ENCODE data around the gene IL34. TPM values are rescaled to one million over a fixed set of nuclear protein-coding genes. Genes with fewer than 3 reads are reported as not detected.

Gene IL34
- total RNA-seq, 4 donors from 2014 or later: 0.38 to 1.3 (median 1.2) TPM

- ATAC-seq (ENCODE audit: low FRiP score) (no peak), DNase-seq (ENCODE audit: low spot score) (no peak)
- no peak for TF ChIP-seq CTCF (IDR thresholded peaks at IDR 0.05)
Observed at GRCh38 chr16:70701998-70702397, 55.6 kb downstream of the IL34 start.

GRCh38 chr16:70702624-70703023 is 56.3 kb downstream of the IL34 start:
- no peak for TF ChIP-seq CTCF (IDR thresholded peaks at IDR 0.05)
- ATAC-seq (ENCODE audit: low FRiP score): no peak
- no peak for DNase-seq (ENCODE audit: low spot score)

- DNase-seq (ENCODE audit: low spot score) (no peak), ATAC-seq (ENCODE audit: low FRiP score) (no peak)
- no peak for TF ChIP-seq CTCF (IDR thresholded peaks at IDR 0.05)
Observed at GRCh38 chr16:70703041-70703834, 56.9 kb downstream of the IL34 start.

- no peak for ATAC-seq (ENCODE audit: low FRiP score)
- DNase-seq (ENCODE audit: low spot score): no peak
- TF ChIP-seq CTCF (IDR thresholded peaks at IDR 0.05): no peak
Observed at GRCh38 chr16:70703835-70704381, 57.5 kb downstream of the IL34 start.

GRCh38 chr16:70704586-70704985 is 58.2 kb downstream of the IL34 start:
- no peak for TF ChIP-seq CTCF (IDR thresholded peaks at IDR 0.05)

GRCh38 chr16:70705056-70705455 is 58.7 kb downstream of the IL34 start:
- TF ChIP-seq CTCF (IDR thresholded peaks at IDR 0.05): no peak
- DNase-seq (ENCODE audit: low spot score): no peak
- no peak for ATAC-seq (ENCODE audit: low FRiP score)

More at GRCh38 chr16:70704586-70704985, 58.2 kb downstream of the IL34 start:
- no peak for ATAC-seq (ENCODE audit: low FRiP score)
- DNase-seq (ENCODE audit: low spot score): no peak
